ENCODE results near the gene ZNF490.

GRCh38 chr19:12652219-12652618, 41.6 kb upstream of the ZNF490 start:
- TF ChIP-seq TCF12 (IDR thresholded peaks at IDR 0.05; ENCODE audit: low read depth, low read length) (no peak), CEBPB (IDR thresholded peaks at IDR 0.05; ENCODE audit: borderline replicate concordance in 1 of 2, low read depth in 2 of 2, low read length in 2 of 2) (no peak), POLR2AphosphoS5 (IDR thresholded peaks at IDR 0.05; ENCODE audit: low read length) (no peak), CBFB (IDR thresholded peaks at IDR 0.05; ENCODE audit: low read depth) (no peak), RELA (IDR thresholded peaks at IDR 0.05; ENCODE audit: borderline replicate concordance, partially characterized antibody) (no peak), TCF7 (IDR thresholded peaks at IDR 0.05; ENCODE audit: borderline replicate concordance) (no peak), POLR2A (IDR thresholded peaks at IDR 0.05; ENCODE audit: low read depth, low read length) (no peak), FOS (IDR thresholded peaks at IDR 0.05; ENCODE audit: borderline replicate concordance, extremely low read depth, insufficient read length) (no peak), ZNF274 (IDR thresholded peaks at IDR 0.05; ENCODE audit: insufficient read depth, insufficient read length) (no peak)

Measured in GM12878 (cell line).